ENCODE measurements around the gene TCEA2.

The TCEA2 gene

DNA sequence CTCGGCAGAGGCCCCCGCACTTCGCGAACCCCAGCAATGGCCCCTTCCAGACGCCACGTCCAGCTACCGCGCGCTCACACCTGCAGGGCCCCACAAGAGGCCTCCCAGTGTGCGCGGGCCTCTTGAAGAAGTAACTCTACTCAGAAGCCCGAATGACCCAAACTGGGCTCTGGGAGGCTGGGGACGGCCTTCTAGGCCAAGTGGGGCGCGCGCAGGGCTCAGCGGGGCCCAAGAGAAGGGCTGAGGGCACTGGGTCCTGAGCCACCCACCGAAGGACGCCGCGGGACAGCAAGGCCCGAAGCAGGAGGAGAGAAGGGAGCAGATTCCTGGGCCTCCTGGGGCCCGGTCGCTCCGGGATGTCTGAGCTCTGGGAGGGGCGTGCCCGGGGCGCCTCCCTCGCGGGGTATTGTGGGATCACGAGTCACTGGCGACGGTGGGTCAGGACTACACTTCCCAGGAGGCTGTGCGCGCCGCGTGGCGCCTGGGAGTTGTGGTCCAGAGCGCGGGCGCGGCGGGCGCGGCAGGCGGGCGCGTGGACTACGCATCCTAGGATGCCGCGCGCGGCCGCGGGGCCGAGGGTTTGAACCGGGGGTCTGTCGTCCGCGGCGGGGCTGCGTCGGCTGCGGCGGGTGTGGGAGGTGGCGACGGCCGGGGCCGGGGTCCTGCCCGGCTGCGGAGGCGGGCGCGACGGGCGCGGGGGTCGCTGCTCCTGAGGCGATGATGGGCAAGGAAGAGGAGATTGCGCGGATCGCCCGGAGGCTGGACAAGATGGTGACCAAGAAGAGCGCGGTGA lies at the start of gene TCEA2:
TSS of gene TCEA2 (plus strand) at position 603 of the 793 bp plus-strand sequence. CDS start at position 718, 115 bp downstream.
- DNase-seq (ENCODE audit: low read depth in 2 of 2, low spot score in 1 of 2): peak; percentile 83 to 89

DNA sequence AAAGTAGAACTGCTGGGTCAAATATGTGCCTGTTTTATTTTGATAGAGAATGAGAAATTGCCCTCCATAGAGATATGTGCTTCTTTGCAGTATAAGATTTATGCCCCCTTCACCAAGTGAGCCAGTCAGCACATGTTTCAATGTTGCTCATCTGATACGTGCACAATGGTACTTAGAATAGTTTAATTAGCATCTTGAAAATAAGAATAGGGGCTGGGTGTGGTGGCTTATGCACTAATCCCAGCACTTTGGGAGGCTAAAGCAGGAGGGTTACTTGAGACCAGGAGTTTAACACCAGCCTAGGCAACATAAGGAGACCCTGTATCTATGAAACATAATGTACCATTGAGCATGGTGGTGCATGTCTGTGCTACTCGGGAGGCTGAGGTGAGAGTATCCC lies 47.4 kb upstream of the TCEA2 start:
- DNase-seq (ENCODE audit: low read depth in 2 of 2, low spot score in 1 of 2): no peak

DNA sequence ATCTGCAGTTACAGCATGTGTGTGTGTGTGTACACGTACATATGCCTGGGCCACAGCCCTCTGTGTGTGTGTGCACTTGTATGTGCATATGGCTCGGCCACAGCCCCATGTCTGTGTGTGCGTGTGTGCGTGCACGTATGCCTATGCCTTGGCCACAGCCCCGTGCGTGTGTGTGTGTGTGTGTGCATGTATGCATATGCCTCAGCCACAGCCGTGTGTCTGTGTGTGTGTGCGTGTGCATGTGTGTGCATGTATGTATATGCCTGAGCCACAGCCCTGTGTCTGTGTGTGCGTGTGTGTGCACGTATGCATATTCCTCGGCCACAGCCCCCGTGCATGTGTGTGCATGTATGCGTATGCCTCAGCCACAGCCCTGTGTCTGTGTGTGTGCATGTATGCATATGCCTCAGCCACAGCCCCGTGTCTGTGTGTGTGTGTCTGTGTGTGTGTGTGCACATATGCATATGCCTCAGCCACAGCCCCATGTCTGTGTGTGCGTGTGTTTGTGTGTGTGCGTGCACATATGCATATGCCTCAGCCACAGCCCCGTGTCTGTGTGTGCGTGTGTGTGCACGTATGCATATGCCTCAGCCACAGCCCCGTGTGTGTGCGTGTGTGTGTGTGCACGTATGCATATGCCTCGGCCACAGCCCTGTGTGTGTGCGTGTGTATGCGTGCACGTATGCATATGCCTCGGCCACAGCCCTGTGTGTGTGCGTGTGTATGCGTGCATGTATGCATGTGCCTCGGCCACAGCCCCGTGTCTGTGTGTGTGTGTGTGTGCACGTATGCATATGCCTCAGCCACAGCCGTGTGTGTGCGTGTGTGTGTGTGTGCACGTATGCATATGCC lies 41.6 kb upstream of the TCEA2 start:
- no peak for DNase-seq (ENCODE audit: low read depth in 2 of 2, low spot score in 1 of 2)

DNA sequence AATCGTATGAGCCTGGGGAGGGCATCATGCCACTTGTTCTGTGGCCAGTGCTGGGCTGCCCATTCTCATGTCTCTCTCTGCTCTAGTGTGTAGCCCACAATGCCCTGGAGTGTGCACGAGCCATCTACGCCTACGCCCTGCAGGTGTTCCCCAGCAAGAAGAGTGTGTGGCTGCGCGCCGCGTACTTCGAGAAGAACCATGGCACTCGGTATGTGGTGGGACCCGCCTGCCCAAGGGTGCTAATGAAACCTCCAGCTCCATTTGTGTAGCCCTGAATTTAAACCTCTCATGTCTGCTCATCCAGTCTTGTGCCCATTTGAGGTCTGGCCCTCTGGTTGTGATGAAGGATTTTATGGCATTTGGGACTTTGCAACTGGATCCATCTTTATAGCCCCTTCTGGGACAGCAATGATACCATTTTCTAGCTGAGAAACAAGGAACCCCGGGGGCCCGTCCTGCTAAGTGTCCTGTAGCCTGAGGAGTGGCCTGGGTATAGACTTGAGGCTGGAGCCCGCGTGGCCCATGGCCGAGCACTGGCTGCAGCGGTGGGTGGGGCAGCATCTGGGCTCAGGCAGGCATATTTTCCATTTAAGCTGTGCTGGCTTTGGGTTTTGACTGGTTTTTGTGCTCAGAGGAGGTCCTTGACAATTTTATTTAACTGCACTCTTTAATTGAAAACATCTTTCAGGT lies 40.2 kb upstream of the TCEA2 start:
- no peak for DNase-seq (ENCODE audit: low read depth in 2 of 2, low spot score in 1 of 2)

DNA sequence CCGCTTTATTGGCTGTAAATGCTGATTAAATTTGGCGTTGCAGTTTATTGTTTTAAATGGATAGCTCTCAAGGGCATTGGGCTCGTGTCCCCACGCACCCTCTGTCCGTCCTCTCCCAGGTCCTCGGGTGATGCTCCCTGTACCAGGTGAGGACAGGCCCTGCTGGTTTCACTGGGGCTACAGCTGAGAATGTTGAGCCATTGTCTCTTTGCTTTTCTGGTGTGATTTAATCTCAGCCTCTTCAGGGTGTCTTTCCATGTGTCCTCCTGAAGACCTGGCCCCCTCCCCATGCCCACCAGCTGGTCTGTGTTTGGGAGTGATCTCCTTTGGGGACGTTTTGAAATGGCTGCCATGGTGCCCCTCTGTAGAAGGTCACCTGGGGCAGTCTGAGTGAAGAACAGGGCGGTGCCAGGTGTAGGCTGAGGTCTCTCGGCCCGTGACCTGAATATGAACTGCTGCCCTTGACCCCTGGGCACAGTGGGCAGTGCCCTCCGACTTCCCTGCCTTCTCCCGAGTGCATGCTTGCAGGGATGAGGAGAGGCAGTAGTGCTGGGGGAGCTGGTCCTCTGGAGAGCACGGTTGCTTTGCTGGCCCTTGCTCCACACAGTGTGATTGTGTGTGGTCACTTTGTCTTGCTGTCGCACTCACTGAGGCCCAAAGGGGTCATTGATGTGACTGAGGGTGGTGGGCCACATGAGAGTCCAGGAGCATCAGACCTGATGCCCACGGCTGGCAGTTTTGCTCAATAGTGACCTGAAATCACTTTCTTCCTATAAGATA lies 39.4 kb upstream of the TCEA2 start:
- no peak for DNase-seq (ENCODE audit: low read depth in 2 of 2, low spot score in 1 of 2)

DNA sequence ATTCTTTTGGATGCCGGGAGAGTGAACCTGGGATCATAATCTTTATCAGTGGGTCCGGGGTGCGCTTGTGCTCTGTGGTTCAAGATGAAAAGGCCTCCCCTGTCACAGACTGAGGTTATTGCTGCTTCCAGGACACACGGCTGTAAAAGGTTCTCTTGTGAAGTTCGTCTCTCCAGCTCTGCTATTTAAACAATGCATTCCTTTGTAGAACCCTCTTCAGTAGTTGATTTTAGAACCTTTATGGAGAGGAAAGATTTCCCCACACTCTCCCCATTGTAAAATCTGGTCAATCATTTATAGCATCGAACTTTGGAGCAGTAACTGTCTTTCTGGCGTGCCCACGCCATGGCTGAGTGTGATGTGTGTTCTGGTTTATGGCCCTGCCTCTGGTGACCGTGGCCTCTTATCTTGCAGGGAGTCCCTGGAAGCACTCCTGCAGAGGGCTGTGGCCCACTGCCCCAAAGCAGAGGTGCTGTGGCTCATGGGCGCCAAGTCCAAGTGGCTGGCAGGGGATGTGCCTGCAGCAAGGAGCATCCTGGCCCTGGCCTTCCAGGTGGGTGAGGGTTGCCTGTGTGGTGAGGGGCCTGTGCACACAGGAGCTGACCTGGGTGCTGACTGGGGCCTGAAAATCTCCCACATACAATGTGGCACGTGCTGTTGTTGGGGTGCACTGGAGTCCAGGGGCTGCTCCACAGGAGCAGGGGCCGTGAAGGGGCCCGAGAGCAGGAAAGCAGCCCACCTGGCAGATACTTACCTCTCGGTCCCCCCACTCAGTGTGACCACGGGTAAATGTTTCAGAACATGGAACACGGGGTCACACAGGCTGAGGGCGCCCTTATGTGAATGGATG lies 38.6 kb upstream of the TCEA2 start:
- no peak for DNase-seq (ENCODE audit: low read depth in 2 of 2, low spot score in 1 of 2)

DNA sequence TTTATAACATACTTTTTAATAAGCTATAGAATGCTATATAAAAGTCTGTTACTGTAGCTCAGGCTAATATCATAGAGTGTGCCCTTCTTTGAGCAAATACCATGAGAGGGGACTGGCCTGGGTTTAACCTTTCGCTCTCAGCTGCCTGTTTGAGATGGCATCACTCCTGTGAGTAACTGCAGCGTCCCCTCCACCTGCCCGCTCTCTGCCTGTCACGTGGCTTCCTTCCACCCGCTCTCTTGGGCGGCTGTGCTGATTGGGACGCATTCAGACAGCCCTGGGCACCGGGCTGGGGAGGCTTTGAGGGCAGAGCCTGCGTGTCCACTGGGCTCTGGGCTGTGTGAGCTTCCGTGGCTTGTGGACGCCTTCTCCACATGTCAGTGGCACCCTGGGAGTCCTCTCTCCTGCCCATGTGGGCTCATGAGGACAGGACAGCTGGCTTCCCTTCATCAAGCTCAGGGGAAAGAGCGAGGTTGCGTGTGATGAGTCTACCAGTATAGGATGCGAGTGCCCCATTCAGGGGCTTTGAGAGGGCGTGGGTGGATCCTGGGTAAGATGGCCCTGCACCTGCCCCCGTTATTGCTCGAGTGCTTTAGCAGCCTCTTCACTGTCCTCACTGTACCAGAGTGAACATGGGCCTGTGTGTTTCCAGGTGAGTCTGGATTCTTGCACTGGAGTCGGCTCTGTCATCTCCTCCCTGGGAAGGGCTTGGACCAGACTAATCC lies 37.7 kb upstream of the TCEA2 start:
- DNase-seq (ENCODE audit: low read depth in 2 of 2, low spot score in 1 of 2): no peak

DNA sequence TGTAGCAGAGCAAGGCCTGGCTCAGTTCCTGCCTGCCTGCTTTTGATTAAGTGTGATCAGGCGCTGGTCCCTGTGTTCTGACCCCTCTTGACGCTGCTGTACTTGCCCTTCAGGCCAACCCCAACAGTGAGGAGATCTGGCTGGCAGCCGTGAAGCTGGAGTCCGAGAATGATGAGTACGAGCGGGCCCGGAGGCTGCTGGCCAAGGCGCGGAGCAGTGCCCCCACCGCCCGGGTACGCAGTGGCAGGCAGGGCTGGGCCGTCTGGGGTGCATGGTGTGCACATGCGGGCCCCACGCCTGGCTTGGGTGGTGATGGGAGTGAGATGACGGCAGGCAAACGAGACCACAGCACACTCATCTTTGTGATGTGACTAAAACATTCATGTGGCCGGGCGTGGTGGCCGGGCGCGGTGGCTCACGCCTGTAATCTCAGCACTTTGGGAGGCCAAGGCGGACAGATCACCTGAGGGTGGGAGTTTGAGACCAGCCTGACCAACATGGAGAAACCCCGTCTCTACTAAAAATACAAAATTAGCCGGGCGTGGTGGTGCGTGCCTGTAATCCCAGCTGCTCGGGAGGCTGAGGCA lies 37.1 kb upstream of the TCEA2 start:
- DNase-seq (ENCODE audit: low read depth in 2 of 2, low spot score in 1 of 2): no peak

DNA sequence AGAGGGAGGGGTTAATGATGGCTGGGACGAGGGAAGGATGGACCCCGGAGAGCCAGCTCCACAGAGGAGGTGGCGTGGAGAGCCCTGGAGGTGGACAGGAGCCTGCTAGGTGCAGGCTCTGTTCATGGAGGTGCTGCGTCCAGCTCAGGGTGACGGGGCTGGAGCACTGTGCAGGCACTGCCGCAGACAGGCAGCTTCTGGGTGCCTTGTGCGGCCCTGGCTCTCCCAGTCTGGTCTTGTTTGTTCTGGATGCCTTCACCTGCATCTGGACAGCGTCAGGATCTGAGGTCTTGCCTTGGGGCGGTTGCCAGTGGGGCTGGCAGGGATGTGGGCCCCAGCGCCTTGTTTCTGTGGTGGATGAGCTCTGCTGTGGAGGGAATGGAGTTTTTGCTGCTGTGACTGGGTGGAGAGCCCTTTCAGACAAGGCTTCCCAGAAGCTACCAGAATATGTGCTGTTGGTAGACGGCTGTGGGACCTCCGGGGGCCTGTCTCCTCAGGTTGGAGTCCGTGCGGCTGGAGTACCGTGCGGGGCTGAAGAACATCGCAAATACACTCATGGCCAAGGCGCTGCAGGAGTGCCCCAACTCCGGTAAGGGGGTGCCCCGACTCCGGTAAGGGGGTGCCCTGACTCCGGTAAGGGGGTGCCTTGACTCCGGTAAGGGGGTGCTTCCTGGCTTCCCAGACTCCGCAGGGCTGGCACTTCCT lies 34.9 kb upstream of the TCEA2 start:
- no peak for DNase-seq (ENCODE audit: low read depth in 2 of 2, low spot score in 1 of 2)

DNA sequence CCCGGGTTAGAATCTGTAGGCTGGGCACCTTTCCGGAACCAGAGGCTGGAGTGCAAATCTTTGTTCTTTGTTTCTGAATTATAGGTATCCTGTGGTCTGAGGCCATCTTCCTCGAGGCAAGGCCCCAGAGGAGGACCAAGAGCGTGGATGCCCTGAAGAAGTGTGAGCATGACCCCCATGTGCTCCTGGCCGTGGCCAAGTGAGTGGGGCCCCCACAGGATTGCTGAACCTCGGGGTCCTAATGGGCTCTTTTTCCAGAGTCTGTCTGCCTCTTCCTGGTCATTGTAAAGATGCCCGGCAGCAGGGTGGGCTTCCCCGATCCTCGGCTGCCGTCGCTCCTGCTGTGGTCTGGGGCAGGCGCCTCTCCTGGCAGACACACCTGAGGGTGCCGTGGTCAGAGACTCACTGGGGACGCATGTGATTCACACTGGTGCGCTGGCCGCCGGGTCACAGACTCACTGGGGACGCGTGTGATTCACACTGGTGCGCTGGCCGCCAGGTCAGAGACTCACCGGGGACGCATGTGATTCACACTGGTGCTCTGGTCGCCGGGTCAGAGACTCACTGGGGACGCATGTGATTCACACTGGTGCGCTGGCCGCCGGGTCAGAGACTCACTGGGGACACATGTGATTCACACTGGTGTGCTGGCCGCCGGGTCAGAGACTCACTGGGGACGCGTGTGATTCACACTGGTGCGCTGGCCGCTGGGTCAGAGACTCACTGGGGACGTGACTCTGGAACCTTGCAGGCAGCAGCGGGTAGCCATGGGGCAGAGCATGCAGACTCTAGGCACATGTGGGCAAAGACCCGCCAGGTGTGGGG lies 33.5 kb upstream of the TCEA2 start:
- no peak for DNase-seq (ENCODE audit: low read depth in 2 of 2, low spot score in 1 of 2)

DNA sequence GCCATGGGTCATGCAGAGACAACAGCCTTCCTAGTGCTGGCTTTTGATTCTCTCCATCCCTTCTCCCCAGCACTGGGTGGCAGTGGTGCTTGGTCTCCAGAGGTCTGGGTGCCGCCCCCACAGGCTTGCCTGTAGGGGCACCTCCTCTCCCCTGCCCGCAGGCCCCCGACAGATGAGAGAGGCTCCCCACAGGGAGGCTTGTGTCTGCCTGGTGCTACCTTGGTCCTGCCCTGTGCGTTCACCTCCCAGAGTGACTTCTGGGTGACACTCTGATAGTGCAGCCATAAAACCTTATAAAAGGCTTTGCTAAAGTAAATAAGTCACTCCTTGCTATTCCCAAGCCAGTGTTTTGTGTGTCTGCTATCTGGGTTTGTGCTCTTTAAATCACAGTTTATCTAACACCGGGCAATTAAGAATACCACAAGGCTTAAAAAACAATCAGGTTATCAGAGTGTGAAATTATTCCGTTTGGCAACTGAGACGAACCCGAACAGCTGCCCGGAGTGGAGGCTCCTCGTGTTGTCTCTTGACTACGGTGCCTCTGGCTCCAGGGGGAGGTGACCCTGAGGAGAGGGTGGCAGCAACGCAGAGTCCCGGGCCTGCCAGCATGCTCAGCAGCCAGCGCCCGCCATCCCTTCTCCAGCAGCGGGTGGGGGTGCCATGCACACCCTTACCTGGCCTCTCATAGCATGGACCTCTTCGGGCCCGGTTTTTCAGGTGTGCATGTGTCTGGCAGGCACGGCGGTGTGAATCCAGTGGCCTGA lies 32.4 kb upstream of the TCEA2 start:
- DNase-seq (ENCODE audit: low read depth in 2 of 2, low spot score in 1 of 2): no peak

DNA sequence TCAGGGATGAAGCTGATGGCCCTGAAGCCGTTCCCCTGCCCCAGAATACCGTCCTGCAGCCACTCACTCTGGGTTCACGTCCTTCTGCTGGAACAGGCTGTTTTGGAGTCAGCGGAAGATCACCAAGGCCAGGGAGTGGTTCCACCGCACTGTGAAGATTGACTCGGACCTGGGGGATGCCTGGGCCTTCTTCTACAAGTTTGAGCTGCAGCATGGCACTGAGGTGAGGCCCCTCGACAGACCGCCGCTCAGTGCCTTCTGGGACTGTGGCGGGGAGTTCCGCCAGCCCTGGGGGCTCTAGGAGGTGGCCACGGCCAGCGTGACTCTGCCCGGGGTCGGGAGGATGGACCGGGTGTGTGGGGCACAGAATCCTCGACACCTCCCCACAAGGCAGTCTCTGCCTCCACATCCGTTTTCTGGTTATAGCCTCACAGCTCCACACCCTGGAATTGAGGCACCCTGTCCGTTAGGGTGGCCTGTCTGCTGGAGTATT lies 31.1 kb upstream of the TCEA2 start:
- DNase-seq (ENCODE audit: low read depth in 2 of 2, low spot score in 1 of 2): no peak

DNA sequence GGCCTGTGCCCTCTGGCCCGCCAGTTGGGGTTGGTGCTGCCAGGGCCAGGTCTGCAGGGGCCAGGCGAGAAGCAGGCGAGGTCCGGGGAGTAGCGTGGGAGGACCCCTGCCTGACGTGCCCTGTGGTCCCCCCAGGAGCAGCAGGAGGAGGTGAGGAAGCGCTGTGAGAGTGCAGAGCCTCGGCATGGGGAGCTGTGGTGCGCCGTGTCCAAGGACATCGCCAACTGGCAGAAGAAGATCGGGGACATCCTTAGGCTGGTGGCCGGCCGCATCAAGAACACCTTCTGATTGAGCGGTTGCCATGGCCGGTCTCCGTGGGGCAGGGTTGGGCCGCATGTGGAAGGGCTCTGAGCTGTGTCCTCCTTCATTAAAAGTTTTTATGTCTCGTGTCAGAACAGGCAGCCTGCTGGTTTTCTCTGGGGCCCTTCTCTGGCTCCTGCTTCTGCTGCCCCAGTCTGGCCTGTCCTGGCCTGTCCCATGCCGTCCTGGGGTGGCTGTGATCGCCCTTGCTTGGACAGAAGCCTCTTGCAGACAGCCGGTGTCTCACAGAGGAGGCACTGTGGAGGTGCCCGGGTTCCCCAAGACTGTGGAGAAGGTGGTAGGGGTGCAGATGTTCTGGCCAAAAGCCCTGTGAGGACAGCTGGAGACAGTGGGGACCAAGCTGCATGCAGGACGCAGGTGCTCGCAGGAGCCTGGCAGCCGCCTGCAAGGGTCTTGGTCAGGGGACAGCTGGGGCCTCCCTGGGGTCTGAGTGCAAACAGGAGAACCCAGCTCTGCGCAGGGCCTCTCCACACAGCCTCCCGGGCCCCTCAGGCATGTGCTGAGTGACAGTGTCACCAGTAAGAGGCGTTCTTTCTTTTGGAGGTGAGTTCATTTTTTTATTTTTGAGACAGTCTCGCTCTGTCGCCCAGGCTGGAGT lies 30.0 kb upstream of the TCEA2 start:
- DNase-seq (ENCODE audit: low read depth in 2 of 2, low spot score in 1 of 2): no peak

DNA sequence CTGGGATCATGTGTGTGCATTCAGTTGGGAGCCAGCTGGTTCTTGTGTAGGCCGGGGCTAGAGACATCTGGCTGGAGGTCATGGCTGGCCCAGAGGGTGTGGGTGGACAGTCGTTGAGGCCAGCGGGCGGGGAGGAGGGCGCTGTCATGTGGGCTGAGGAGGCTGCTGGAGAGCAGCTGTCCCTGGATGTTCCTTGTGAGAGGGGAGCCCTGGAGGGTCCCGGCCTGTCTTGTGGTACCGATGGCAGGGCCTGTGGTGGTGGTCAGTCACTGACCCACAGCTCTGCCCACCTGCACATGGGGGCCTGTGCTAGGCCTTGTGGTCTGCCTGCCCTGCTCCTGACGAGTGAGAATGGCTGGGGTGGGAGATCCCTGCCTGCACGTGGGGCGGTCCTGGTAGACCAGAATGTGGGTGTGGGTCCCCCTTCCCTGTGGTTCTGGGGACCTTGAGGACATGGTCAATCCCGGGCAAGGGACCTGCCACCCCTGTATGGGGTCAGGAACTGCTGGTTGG lies 29.0 kb upstream of the TCEA2 start:
- no peak for DNase-seq (ENCODE audit: low read depth in 2 of 2, low spot score in 1 of 2)
